ENCODE results near the gene SCYGR4.
"Not testable (repeated sequence)": the region's sequence is repeated elsewhere in the genome, so short reads cannot be mapped to it uniquely, and the experiment has no call there.

The SCYGR4 gene

DNA sequence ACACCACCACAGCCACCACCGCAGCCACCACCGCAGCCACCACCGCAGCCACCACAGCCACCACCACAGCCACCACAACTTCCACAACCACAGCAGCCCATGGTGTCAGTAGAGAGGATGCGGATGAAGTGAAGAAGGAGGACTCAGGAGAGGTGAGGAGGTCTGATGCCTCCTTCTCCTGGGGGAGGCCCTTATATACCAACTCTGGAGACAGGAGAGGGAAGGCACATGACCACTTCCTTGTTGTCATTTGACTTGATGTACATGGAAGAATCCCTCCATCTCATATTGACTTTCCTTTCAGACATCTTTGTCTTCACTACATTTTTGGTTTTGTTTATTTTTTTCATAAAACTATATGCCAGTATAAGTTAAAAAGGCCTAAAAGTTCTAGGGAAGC lies 2.6 kb upstream of the SCYGR4 start, which contains the start of gene SCYGR3:
SCYGR3 (minus strand) TSS at position 101 of the 400 bp plus-strand sequence; CDS start at position 101, 0 bp downstream.
- DNase-seq = no peak

DNA sequence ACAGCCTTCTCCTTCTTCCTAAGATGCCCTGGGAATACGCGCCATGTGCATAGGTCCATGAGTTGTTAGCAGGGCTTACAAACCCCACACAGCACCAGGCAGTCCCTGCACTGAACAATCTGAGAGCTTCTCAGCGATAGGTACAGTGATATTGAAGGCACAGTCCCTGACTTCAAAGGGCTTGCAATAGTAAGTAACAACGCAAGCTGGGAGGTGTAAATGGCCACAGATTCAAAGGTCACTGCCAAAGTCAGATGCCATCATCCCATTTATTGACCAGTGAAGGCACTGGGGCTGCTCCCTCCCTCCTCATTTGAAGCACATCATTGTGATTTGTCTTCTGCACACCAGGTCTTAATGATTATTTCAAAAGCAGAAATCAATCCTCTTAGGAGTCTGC lies 2.1 kb upstream of the SCYGR4 start:
- DNase-seq = no peak

- DNase-seq = no peak
Measured at GRCh38 chr2:227615906-227616305, 1.4 kb upstream of the SCYGR4 start.

- no peak for DNase-seq
Measured at GRCh38 chr2:227616631-227617030, 667 bp upstream of the SCYGR4 start.

GRCh38 chr2:227623226-227623625 lies 5.9 kb downstream of the SCYGR4 start:
- DNase-seq = no peak

DNA sequence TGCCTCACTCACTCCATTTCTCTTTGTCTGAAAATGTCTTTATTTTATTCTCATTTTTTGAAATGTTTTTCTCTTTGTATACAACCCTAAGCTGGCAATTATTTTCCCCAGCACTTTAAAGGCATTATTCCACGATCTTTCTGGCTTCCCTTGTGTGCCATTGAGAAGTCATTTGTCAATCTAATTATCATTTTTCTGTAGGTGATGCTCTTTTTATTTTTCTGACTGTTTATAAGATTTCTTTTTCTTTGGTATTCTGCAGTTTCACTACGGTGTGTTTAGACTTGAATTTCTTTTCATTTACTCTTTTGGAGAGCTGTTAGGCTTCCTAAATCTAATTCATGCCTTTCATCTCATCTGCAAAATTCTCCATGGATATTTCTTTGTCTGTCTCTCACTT lies 8.1 kb downstream of the SCYGR4 start:
- DNase-seq = no peak

GRCh38 chr2:227626580-227627151 lies 9.4 kb downstream of the SCYGR4 start:
- DNase-seq = no peak

- no peak for DNase-seq
Measured at GRCh38 chr2:227627769-227628168, 10.5 kb downstream of the SCYGR4 start.

- no peak for DNase-seq
Measured at GRCh38 chr2:227629435-227629834, 12.1 kb downstream of the SCYGR4 start.

- no peak for DNase-seq
Measured at GRCh38 chr2:227630322-227630721, 13.0 kb downstream of the SCYGR4 start.

- DNase-seq = no peak
Measured at GRCh38 chr2:227632827-227633226, 15.5 kb downstream of the SCYGR4 start.

GRCh38 chr2:227634201-227634600 lies 16.9 kb downstream of the SCYGR4 start:
- no peak for DNase-seq

GRCh38 chr2:227642656-227643055 lies 25.4 kb downstream of the SCYGR4 start:
- DNase-seq = no peak

GRCh38 chr2:227643990-227644551 lies 26.8 kb downstream of the SCYGR4 start:
- no peak for DNase-seq

GRCh38 chr2:227653419-227653818 lies 36.1 kb downstream of the SCYGR4 start:
- DNase-seq = no peak

GRCh38 chr2:227654426-227654825 lies 37.1 kb downstream of the SCYGR4 start:
- DNase-seq = no peak

DNA sequence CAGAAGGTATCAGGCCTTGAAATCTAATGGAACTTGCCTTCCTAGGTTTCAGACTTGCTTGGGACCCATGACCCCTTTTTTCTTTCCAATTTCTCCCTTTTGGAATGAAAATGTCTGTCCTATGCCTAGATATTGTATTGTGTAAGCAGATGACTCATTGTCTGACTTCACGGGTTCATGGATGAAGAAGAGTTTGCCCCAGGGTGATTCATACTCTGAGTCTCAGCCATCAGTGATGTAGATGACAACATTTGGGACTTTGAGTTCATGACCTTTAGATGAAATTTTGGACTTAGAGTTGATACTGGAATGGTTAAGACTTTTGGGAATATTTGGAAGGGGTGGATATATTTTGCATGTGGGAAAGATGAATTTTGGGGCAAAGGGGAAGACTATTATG lies 38.2 kb downstream of the SCYGR4 start:
- DNase-seq = peak; percentile 5

DNA sequence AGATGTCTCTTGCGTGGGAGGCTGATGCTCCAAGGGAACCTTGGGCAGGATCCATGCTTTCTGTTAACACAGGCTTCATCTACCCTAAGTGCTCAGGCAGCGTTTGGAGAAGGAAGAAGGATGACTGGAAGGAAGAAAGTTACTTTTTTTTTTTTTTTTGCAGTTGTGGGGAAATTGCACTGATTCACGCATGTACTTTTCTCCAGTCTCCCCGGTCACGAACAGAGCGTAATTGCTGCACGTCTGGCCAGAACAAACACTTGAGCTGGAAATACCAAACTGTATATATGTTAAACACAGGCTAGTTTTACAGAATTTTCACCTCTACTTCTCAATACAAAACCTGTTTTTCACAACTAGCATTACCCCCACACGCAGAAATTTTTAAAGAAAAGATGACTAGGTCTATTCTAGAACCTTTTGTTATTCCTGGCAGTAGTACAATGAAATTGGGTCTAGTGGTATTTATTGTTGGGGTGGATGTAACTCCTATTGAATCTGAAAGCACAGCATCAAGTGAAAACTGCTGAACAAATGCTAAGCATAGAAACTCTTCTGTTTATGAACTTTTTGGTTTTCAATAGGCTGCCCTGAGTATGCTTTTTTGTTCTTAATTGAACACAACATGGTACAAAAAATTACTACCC lies 40.0 kb downstream of the SCYGR4 start:
- no peak for DNase-seq

DNA sequence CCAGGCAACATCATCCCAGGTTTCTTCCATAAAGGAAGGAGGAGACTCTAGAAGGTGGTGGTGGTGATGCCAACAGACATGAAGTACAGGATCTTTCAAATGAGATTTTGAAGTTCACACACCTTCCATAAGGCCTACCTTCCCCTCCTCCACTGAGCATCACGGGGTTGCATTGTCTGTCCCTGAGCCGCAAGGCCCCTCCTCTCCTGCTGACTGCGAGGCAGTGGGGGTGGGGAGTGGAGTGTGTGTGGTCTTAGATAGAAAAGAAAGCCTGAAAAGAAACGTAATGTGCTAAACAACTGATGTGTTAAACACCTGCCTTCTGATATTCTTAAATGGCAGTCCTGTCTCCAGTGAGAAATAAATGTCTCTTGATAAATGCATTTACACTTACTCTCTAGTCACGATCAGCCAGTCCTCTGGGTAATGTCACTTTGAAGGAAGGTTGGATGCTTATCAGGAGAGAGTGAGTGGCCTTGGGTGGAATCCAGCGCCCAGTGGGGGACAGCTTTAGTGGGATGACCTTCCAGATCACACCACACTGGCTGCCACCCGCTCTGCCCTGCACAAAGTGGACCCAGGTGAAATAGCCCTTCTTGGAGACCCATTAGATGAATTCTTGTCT lies 43.8 kb downstream of the SCYGR4 start:
- no peak for DNase-seq

- DNase-seq = no peak
Measured at GRCh38 chr2:227661827-227662226, 44.5 kb downstream of the SCYGR4 start.

GRCh38 chr2:227665189-227665940 lies 48.1 kb downstream of the SCYGR4 start:
- no peak for DNase-seq

GRCh38 chr2:227666631-227667170 lies 49.4 kb downstream of the SCYGR4 start, which contains the start of gene SCYGR5:
Gene SCYGR5, plus strand, starts transcription at chr2:227666804. Its CDS starts 0 bp downstream, at chr2:227666804.
- DNase-seq = not testable (repeated sequence)

Data from T1000 (cell line).